Stimulated activated CD8-positive, alpha-beta memory T cell treated with anti-CD3 and anti-CD28 coated beads, Interleukin-7, amount 100 ng/mL, for 24 hours (primary cell): ENCODE measurements around the gene THAP4.

Source experiments
- DNase-seq: peaks from one replicate; pipeline ENCODE4 v3.0.0-alpha.2; 2020; ENCODE audit warnings: low read depth

The THAP4 gene

DNA sequence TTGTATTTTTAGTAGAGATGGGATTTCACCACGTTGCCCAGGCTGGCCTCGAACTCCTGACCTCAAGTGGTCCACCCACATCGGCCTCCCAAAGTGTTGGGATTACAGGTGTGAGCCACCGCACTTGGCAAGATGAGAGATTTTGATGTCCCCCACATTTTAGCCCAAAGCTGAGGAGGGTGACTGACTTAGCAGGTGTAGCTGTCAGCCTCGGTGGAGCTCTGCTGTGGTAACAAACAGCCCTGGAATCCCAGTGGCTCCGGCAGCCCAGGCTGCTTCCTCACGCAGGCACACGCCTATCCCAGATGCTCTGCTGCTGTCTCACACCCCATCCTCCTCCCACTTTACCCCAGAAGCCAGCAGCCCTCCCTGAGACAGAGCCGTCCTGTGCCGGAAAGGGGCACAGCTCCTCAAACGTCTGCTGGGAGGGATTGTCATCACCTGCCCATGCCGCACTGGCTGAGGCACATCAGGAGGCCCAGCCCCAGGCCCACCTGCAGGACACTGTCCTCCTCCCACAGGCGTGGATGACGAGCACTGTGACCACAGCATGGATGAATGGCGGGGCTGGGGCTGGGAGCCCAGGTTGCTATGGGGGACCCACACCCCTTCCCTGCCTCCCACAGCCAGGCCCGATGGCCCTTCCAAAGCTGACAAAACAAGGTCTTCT, 89.0 kb downstream of the THAP4 start:
- no peak for DNase-seq

DNA sequence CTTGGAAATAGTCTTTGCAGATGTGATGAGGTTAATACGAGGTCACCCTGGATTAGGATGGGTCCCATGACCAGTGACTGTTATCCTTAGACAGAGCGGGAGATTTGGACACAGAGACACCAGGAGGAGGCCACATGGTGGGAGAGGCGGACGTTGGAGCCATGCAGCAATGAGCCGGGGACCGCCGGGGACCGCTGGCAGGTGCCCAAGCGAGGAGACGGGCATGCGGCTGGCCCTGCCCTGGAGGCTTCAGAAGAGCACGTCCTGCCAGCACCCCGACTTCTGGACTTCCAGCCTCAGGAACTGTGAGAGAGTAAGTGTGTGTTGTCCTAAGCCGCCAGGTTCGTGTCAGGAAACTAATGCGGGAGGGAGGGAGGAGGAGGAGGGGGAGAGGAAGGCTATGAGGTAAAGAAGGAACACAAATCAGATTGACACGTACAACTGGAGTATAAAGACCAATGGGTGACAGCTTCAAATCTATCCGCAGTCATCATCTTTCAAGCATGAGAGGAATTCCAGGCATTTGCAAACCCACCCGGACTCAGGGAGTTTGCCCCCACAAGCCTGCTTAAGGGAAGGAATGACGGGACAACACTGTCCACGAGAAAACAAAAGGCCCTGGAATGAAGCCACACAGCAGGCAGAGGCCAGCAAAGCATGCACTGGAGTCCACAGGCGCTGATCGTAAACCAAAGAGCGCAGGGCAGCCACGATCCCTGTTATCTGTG, 90.0 kb downstream of the THAP4 start:
- no peak for DNase-seq

- DNase-seq = no peak
These were observed 91.2 kb downstream of the THAP4 start for GRCh38 chr2:241545523-241546473.

DNA sequence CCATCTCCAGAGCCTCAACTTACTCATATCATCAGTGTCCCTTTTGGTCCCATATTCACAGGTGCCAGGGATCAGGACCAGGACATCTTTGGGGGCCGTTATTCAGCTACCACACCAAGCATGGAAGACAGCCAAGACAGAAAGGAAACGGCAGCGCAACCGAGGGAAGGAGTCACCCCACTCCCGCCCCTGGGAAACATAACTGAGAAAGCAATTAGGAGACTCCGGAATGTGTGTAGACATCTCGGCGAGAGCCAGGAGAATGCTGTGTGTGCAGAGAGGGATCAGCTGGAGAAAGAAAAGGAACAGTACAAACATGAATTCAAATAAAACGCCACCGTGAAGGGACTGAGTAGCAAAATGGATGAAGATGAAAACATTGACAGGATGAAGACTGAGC, 91.9 kb downstream of the THAP4 start:
- DNase-seq = no peak

DNA sequence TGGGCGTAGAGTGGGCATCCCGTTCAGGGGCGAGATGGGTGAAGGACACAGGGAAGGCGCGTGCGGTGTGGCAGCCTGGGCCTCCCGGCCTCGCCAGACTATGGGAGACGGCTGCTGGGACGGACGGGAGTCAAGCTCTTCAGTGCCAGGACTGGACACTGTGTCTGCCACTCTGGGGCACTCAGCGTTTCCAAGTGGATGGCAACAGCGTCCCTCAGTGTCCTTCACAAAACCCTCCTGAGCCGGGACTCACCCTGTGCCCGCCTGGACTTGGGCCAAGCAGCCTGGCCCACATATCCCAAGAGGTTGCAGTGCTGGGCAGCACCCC, 94.7 kb downstream of the THAP4 start:
- no peak for DNase-seq

GRCh38 chr2:241541564-241542277, 95.2 kb downstream of the THAP4 start:
- no peak for DNase-seq

GRCh38 chr2:241540771-241541561, 96.0 kb downstream of the THAP4 start:
- DNase-seq = peak; percentile 32

GRCh38 chr2:241540401-241540770, 96.6 kb downstream of the THAP4 start:
- DNase-seq = no peak

DNA sequence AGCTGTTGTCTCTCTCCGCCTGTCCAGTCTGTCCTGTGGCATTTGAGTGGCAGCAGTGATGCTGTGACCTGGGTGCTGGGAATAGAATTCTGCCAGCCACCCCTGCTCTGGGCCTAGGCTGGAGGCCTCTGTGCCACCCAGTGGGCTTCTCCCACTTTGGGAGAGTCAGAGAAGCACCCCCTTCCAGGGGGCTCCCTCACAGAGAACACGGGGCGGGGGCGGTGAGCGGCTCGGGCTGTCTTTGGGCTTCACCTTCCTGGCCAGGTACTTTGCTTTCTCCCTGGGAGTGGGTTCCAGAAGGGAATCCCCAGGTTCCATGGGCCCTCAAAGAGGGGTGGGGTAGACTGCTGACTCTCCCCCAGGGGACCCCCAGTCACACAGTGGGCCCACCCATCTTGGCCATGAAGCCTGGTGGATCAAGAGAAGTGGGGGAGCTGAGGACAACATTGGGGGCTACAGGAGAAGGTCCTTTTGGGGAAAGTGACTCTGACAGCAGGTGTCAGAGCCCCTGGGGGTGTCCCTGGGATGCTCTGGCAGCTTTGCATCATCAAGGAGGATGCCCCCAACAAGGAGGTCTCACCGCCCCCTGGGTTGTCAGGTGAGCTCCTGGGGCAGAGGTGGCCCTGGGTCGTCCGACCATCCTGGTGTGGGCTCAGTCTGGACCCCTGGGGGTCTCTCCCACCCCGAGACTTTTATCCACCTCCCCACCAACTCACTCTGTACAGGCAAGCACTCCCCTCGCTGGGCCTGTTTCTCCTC, 97.2 kb downstream of the THAP4 start:
- no peak for DNase-seq

DNA sequence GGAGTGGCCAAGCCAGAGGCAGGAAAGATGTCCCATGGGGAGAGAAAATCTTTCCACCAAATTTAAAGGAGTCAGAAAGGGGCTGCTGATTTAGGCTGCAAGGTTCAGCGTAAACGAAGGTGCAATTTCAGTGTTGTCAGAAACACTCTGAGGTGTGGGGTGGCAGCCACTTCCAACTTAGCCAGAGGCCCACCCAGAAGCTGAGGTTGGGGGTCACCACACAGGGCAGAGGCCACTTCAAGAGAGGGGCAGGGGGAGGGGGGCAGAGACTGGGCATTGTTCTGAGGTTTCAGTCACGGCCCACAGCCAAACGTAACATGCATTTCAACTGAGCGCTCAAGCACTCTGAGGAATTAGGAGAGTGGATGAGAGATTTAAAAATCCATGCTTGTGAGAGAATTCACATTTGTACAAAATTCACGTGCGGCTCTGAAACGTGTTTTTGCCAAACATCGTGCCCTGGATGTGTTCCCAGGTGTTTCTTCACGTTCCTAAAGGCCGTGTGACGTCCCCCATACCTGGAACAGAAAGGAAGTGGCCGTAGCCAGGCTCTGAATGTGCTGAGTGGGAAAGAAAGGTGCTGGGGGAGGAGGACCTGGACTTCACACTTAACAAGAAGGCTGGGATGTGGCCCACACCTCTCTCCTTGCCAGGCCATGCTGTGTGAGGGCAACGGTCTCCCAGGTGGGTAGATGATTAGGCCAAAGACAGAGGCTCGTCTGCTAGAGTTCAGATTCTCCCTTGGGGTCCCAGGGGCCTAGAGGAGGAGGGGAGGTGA, 97.9 kb downstream of the THAP4 start:
- DNase-seq = no peak

- DNase-seq = no peak
These were observed 100.9 kb downstream of the THAP4 start for GRCh38 chr2:241535871-241536655.

DNA sequence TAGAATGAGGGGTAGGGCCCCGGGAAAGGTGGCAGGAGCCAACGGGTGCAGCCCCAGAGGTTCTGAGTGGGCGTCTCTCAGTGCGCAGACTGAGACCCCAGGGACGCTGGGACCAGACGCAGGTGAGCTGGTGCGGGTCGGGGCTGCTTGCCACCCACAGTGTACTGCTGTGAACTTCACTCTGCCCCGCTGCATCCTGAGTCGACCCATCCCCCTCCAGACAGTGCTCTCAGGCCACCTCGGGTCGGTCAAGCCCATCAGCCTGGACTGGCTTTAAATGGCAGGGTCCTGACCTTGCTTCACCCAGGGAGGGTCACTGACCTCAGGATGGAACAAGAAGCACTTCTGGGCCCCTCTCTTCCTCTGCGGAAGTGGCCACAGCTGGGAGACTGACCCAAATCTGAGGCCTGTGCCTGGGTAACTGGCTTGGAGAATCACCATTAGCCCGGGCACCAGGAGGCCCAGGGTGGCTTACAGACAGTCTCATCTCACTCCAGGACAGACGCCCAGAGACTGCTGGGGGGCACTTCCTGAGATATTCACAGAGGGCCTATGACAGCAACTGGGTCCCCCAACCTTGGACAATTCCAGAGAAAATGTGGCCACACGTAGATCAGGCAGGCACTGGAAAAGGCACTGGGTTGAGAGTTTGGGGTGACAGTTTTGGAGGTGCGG, 102.1 kb downstream of the THAP4 start:
- DNase-seq = no peak
